Epithelial cell of esophagus (primary cell): ENCODE data around the gene HSPE1.
"Not testable (repeated sequence)": the region's sequence is repeated elsewhere in the genome, so short reads cannot be mapped to it uniquely, and the experiment has no call there.

ENCODE experiments used
- DNase-seq: peaks from one replicate; pipeline ENCODE4 v3.0.0; 2010; ENCODE audit warnings: low read depth
- H3K4me3 ChIP-seq: 2 replicates; pipeline ENCODE4 v1.5.1; 2011; ENCODE audit warnings: mild to moderate bottlenecking, low read length, control low read depth
- TF ChIP-seq, protein P1 (sequence below): IDR thresholded peaks from 2 replicates; pipeline ENCODE4 v1.5.1; 2011; ENCODE audit warnings: low read depth, mild to moderate bottlenecking, low read length, control low read depth, inconsistent platforms; ENCODE audit not compliant: insufficient read depth; ENCODE audit errors: missing control alignments

Gene HSPE1

DNA sequence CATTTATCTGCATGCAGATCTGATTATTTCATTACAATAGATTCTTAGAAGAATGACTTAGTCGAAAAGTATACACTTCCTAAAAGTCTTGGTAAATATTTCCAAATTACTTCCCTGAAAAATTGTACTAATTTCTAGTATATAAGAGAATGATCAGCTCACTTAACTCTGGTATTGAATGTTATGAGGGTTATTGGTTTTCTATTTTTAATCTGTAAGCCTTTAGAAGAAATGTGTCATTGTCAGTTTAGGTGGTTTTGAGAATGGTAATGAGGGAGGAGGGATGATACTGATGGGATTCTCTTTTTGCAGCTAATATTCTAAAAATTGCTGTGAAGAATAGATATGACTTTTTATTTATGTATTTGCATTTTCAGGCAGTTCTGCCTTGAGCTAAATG lies 39.6 kb downstream of the HSPE1 start:
- no peak for DNase-seq
- TF ChIP-seq, protein P1, sequence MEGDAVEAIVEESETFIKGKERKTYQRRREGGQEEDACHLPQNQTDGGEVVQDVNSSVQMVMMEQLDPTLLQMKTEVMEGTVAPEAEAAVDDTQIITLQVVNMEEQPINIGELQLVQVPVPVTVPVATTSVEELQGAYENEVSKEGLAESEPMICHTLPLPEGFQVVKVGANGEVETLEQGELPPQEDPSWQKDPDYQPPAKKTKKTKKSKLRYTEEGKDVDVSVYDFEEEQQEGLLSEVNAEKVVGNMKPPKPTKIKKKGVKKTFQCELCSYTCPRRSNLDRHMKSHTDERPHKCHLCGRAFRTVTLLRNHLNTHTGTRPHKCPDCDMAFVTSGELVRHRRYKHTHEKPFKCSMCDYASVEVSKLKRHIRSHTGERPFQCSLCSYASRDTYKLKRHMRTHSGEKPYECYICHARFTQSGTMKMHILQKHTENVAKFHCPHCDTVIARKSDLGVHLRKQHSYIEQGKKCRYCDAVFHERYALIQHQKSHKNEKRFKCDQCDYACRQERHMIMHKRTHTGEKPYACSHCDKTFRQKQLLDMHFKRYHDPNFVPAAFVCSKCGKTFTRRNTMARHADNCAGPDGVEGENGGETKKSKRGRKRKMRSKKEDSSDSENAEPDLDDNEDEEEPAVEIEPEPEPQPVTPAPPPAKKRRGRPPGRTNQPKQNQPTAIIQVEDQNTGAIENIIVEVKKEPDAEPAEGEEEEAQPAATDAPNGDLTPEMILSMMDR = no peak
- no peak overlapping the region for H3K4me3 ChIP-seq

DNA sequence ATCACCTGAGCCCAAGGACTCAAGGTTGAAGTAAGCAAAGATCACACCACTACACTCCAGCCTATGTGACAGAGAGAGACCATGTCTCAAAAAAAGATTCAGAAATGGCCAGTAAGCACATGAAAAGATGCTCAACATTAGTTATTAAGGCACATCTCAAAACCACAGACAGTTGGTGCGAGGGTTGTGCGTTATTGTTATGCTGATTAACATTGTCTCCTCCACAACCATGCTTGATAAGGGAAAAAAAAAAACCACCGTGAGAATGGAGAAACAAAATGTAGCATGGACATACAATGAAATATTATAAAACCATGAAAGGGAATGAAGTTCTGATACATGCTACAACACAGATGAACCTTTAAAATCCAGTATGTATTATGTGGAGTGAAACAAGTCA lies 43.0 kb downstream of the HSPE1 start:
- TF ChIP-seq, protein P1 = no peak
- H3K4me3 ChIP-seq = no peak overlapping the region
- DNase-seq = no peak

DNA sequence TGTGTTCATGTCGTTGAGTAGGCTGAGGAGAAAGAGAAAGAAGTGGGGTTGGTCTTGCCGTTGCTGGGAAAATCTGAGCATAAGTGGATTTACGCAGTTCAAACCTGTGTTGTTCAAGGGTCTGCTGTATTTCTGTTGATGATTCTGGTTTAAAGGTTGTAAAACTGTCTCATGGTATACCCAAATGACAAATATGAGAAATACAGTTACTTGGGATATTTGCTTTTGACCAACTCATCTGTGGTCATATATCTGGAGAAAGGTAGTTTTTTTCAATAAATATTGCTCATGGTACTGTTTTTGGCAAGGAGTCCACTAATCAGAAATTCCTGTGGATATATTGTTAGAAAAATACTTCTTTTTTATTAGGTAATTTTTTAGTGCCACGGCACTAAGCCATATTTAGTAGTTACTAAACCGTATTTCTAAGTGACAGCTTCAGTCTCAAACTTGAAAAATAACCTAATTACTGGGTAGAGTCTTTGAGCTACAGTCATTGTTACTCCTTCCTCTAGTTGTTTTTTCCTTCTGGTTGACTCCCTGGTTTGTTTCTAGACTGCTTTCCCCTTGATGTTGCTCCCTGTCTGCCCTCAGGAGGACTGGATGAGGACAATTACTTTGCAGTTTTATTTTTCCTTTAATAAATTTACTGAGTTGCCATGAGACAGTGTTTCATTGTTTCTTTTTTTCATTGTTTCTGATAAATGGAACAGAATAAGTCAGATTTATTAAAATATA lies 47.2 kb downstream of the HSPE1 start:
- H3K4me3 ChIP-seq = no peak overlapping the region
- TF ChIP-seq, protein P1 = no peak
- no peak for DNase-seq

DNA sequence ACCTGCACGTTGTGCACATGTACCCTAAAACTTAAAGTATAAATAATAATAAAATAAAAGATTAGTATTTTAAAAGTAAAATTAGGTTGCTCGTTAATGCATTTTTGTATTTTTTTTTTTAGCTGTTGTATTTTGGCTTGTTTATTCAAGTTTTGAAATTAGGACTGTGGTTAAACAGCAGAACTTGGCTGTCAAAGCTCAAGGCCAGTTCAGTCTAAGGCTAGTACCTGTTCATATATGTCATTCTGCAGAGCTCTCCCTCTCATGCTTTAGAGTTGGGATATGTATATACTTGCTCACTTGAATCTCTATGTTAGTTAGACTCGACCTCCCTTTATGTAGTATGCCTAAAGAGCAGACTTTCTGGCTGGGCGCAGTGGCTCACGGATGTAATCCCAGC lies 48.4 kb downstream of the HSPE1 start:
- DNase-seq = no peak
- H3K4me3 ChIP-seq = no peak overlapping the region
- TF ChIP-seq, protein P1 = no peak

DNA sequence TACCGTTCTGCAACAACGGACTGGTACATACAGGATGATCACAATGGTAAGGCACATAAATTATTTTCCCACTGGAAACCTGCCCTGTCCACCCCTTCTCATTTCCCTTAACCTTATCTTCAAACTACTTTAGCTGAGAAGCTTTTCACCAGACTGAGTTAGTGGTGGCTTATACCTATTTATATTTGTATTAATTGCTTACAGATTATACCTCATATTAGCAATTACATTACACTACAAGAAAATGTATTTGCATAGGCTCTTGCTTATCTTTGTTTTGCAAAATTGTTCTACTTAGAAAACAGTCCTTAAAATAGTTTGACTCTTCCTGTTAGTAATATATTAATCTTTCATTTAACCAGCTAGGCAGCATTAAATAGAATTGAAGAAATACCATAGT lies 51.1 kb downstream of the HSPE1 start:
- DNase-seq = not testable (repeated sequence)

More for the DNA sequence above, 51.1 kb downstream of the HSPE1 start:
- H3K4me3 ChIP-seq = not testable (repeated sequence)
